Subcutaneous adipose tissue (tissue), 4 donors: ENCODE results near the gene LPGAT1. TPM values are rescaled to one million over a fixed set of nuclear protein-coding genes. Genes with fewer than 3 reads are reported as not detected.

Source experiments
- total RNA-seq, 4 donors: library from RNA; depleted of rRNA; stranded (reverse); fragments of >200 nt; gene quantifications; one replicate each; pipeline ENCODE4 v1.1.0, GENCODE V29; 2016
- TF ChIP-seq, protein P1 (sequence below): fragments of 450-650 bp; IDR thresholded peaks from one replicate; pipeline ENCODE4 v1.5.1; 2016; ENCODE audit warnings: low read depth, mild to moderate bottlenecking, control low read depth, antibody characterized with exemption, moderate library complexity

The LPGAT1 gene
- total RNA-seq, 4 donors from 2014 or later = 57.8 to 131 (median 73.7) TPM

DNA sequence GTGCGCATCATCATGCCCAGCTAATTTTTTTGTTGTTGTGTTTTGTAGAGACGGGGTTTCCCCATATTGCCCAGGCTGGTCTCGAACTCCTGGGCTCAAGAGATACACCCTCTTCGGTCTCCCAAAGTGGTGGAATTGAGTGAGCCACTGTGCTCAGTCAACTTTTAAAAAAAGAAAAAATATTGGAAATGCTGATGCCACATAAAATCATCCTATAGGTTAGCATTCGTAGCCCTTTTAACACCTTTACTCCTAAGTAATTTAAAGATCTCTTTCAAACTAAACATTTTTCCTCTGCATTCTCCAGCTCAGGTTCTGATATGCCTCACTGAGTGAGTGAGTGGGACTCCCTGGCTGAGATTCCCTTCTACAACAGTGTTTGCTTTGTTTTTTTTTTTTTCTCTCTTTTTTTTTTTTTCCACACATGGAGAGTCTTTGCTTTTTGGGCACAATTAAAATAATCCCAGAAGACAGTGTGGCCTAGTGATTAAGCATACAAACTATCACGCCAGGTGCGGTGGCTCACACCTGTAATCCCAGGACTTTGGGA lies 74.0 kb downstream of the LPGAT1 start:
- TF ChIP-seq, protein P1, sequence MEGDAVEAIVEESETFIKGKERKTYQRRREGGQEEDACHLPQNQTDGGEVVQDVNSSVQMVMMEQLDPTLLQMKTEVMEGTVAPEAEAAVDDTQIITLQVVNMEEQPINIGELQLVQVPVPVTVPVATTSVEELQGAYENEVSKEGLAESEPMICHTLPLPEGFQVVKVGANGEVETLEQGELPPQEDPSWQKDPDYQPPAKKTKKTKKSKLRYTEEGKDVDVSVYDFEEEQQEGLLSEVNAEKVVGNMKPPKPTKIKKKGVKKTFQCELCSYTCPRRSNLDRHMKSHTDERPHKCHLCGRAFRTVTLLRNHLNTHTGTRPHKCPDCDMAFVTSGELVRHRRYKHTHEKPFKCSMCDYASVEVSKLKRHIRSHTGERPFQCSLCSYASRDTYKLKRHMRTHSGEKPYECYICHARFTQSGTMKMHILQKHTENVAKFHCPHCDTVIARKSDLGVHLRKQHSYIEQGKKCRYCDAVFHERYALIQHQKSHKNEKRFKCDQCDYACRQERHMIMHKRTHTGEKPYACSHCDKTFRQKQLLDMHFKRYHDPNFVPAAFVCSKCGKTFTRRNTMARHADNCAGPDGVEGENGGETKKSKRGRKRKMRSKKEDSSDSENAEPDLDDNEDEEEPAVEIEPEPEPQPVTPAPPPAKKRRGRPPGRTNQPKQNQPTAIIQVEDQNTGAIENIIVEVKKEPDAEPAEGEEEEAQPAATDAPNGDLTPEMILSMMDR = no peak

DNA sequence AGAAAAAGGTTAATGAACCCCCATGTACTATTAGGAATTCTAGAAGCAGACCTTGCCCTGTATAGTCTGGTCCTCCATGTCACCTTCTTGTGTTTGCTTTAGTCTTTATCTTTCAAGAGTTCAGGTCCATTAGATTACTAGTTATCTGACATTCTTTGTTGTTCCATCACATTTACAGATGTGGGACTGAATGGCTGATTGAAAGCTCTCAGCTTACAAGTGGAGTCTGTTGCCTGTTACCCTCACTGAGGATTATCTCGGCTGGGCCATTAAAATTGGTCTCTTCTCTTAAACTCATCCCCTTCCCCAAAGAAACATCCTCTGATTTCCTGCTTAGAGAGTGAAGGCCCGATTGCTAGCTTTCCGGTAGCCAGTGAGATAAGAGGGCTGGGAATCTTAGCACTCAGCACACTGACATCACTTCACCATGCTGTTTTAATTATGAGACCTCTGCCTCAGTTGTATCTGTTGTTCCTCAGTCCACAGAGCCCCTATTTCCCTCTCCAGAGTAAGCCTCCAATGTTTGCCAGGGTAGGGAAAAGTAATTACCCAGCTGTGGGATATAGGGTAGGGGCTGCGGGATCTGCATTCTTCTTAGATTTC lies 76.8 kb downstream of the LPGAT1 start:
- TF ChIP-seq, protein P1 = no peak

DNA sequence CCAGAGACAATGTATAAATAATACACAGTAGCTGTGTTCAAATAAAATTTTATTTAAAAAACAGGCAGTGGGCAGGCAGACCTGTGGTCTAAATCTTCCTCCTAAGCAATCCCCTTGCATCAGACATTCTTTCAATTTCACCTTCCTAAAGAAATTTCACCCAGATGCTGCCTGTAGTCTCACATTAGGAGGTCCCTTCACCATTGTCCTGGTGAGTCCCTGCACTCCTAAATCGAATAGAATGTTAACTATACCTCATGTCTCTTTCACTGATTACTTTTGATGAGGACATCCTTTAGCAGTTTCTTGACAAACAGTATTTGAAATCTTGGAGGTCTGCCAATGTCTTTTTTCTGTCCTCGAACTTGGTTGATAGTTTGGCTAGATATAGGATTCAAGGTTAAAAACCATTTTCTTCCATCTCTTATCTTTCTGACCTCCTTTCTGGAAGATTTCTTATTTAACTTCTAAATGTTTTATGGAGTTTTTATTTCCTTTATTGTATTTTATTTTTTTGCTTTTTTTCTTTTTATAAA lies 77.5 kb downstream of the LPGAT1 start:
- TF ChIP-seq, protein P1 = no peak

DNA sequence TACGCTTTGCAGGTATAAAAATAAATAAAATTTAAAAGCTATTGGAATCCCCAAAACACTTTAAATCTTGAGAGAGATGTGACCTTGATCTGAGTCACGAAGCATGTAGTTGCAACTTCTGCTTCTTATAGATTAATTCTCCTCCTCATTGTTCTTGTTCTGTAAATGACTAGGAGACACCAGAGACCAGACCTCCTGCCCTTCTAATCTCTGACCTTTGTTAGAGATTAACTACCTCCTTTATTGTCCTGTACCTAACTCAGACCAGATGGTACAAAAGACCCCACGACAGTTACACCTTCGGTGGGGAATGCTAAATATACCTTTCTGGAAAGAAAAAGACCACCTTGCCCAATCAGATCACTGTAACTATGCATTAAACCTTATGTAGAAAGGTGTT lies 78.2 kb downstream of the LPGAT1 start:
- TF ChIP-seq, protein P1 = no peak

DNA sequence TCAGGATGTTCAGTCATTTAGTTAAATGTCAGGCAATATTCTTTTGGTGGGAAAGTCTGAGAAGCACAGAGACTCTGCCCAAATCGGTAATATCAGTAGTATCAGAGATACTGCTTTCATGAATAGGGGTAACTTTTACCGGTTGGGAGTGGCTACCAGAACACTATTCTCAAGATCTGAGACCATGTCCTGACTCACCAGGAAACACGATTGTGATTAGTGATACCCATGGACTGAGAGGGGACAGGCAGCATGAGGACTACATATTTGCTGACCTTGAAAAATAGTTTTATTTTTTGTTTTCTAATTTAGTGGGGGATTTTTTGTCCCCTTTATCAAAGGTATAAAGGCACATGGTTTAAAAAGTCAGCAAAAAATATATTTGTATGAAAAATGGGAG lies 79.1 kb downstream of the LPGAT1 start:
- TF ChIP-seq, protein P1 = no peak

DNA sequence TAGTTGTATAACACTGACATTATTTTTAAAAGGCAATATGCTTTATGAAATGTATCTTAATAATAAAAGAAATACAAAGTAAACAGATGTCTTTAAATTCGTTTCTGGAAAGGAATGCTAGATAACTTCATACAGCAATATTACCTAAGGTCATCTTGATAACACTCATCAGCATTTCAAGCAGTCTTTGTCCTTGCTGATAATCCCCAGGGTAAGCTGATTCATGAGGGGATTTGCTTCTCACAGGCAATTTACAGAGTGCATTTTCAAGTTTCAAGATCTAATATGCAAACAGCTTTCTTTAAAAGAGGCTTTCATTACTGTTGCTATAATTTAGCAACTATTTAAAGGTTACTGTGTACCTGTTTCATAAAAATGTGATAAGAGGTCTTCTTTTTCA lies 80.0 kb downstream of the LPGAT1 start:
- TF ChIP-seq, protein P1 = no peak

DNA sequence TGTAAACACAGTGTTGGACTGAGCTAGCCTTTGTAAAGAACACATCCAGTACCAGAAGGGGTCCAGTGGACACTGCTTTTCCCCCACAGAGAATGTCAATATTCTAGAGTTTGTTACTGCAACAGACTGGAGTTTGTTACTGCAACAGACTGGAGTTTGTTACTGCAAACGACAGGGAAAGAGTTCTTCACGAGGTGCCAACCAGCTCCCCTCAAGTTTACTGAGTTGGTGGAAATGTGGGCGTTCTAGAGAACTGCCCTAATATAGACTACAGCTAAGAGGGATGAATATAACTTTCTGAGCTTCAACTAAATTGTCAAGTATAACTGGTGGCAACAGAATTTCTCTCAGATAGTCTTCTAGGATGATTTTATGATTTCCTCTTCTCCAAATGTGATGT lies 81.3 kb downstream of the LPGAT1 start:
- TF ChIP-seq, protein P1 = no peak
